Gastrocnemius medialis (tissue), 4 donors: ENCODE measurements around the gene DNM1. TPM values are rescaled to one million over a fixed set of nuclear protein-coding genes. Genes with fewer than 3 reads are reported as not detected.

Experiments
- ATAC-seq, 2 donors: fragments of 150-250 bp; one replicate each; pipeline ENCODE4 v1.9.1; 2016
- DNase-seq, 2 donors: peaks; one replicate each; pipeline ENCODE4 v3.0.0-alpha.2; 2019
- H3K27ac ChIP-seq, 4 donors: fragments of 200-600 bp; sonication (generic); 1 replicate in 1 of 4; 2 replicates in 3 of 4; pipeline ENCODE4 v1.5.1; 2016 to 2018; ENCODE audit warnings: mild to moderate bottlenecking in 2 of 4, moderate library complexity in 1 of 4
- H3K27me3 ChIP-seq, 3 donors: fragments of 200-600 bp; sonication (generic) in 2 of 3; 1 replicate in 1 of 3; 2 replicates in 2 of 3; pipeline versions ENCODE4 v1.5.1 to v1.6.0; 2016 to 2019; ENCODE audit warnings: mild to moderate bottlenecking in 1 of 3, moderate library complexity in 1 of 3
- H3K36me3 ChIP-seq, 2 donors: fragments of 200-600 bp; sonication (generic) in 1 of 2; one replicate each; pipeline ENCODE4 v1.5.1; 2017 to 2018
- H3K4me1 ChIP-seq, 2 donors: fragments of 200-600 bp; sonication (generic) in 1 of 2; one replicate each; pipeline ENCODE4 v1.5.1; 2016 to 2017; ENCODE audit warnings: mild to moderate bottlenecking in 2 of 2
- H3K4me3 ChIP-seq, 4 donors: fragments of 200-600 bp; sonication (generic) in 3 of 4; 1 replicate in 1 of 4; 2 replicates in 3 of 4; pipeline ENCODE4 v1.5.1; 2016 to 2019; ENCODE audit warnings: mild to moderate bottlenecking in 2 of 4
- H3K9me3 ChIP-seq, 3 donors: fragments of 200-600 bp; sonication (generic) in 2 of 3; 1 replicate in 1 of 3; 2 replicates in 2 of 3; pipeline ENCODE4 v1.5.1; 2016 to 2019
- CTCF ChIP-seq, 5 experiments: fragments of 450-650 bp in 3 of 5; fragments of 200-600 bp in 2 of 5; sonication (generic) in 2 of 5; IDR thresholded peaks in 4 of 5; conservative IDR thresholded peaks in 1 of 5; 1 replicate in 4 of 5; 2 replicates in 1 of 5; pipeline ENCODE4 v1.5.1; 2016 to 2019; ENCODE audit warnings: antibody characterized with exemption in 5 of 5, mild to moderate bottlenecking in 3 of 5, moderate library complexity in 3 of 5
- POLR2A ChIP-seq, 2 donors: fragments of 450-650 bp; IDR thresholded peaks; one replicate each; pipeline ENCODE4 v1.6.1; 2017; ENCODE audit warnings: antibody characterized with exemption in 2 of 2, mild to moderate bottlenecking in 2 of 2, moderate library complexity in 2 of 2
- in situ Hi-C, 4 donors: fragments of 200-750 bp; cut with MboI; loops; one replicate each; pipeline versions ENCODE4 v1.15.0 to v1.8.0; 2017; ENCODE audit warnings: low sequenced_read_pairs in 4 of 4
- intact Hi-C: fragments of 100-400 bp; cut with DNase I; formaldehyde crosslinking; loops from one replicate; pipeline ENCODE4 v1.15.1; 2023; ENCODE audit warnings: low total_unique reads
- total RNA-seq, 4 donors: library from RNA; depleted of rRNA; stranded (reverse); fragments of >200 nt; gene quantifications; one replicate each; pipeline versions ENCODE4 v1.1.0 to v1.2.3, GENCODE V29; 2016

The DNM1 gene
- total RNA-seq, 4 donors from 2014 or later = 1.8 to 3.8 (median 2.0) TPM

GRCh38 chr9:128218518-128219389, 15.6 kb downstream of the DNM1 start:
- H3K9me3 ChIP-seq = no peaks in the 10 kb centered on the region
- DNase-seq (peak; percentile 91 to 96), ATAC-seq (peak; percentile 98 to 99)
- in situ Hi-C loops (no loop called here), intact Hi-C loops (no loop called here)
- no peaks in the 10 kb centered on the region for H3K4me1 ChIP-seq
- no peak for TF ChIP-seq POLR2A (IDR thresholded peaks at IDR 0.05)
- TF ChIP-seq CTCF (IDR thresholded peaks at IDR 0.05 in 4 of 5, conservative IDR thresholded peaks at IDR 0.05 in 1 of 5) = peak in 2 of 5 experiments; percentile 12 to 14
- no peak overlapping the region for H3K27ac ChIP-seq
- H3K4me3 ChIP-seq = peak overlapping the region; percentile 29 to 53 (median 46)
- no peaks in the 10 kb centered on the region for H3K36me3 ChIP-seq
- H3K27me3 ChIP-seq = no peaks in the 10 kb centered on the region

GRCh38 chr9:128219831-128220230, 16.7 kb downstream of the DNM1 start:
- in situ Hi-C loops (no loop called here), intact Hi-C loops (no loop called here)
- DNase-seq (no peak), ATAC-seq (no peak)
- TF ChIP-seq CTCF (IDR thresholded peaks at IDR 0.05 in 4 of 5, conservative IDR thresholded peaks at IDR 0.05 in 1 of 5) = no peak
- no peak for TF ChIP-seq POLR2A (IDR thresholded peaks at IDR 0.05)
- Histone ChIP-seq H3K27me3 (no peaks in the 10 kb centered on the region), H3K4me3 (no peak overlapping the region), H3K36me3 (no peaks in the 10 kb centered on the region), H3K4me1 (no peaks in the 10 kb centered on the region), H3K27ac (no peak overlapping the region), H3K9me3 (no peaks in the 10 kb centered on the region)

- DNase-seq = no peak
Observed at GRCh38 chr9:128222026-128222425, 18.8 kb downstream of the DNM1 start.

GRCh38 chr9:128222880-128223670, 19.9 kb downstream of the DNM1 start:
- DNase-seq (no peak), ATAC-seq (no peak)
- no peak for TF ChIP-seq POLR2A (IDR thresholded peaks at IDR 0.05)
- no peak for TF ChIP-seq CTCF (IDR thresholded peaks at IDR 0.05 in 4 of 5, conservative IDR thresholded peaks at IDR 0.05 in 1 of 5)
- H3K4me1 ChIP-seq = no peaks in the 10 kb centered on the region
- in situ Hi-C loops (no loop called here), intact Hi-C loops (no loop called here)
- no peaks in the 10 kb centered on the region for H3K27me3 ChIP-seq
- no peak overlapping the region for H3K4me3 ChIP-seq
- no peaks in the 10 kb centered on the region for H3K9me3 ChIP-seq
- no peak overlapping the region for H3K27ac ChIP-seq
- H3K36me3 ChIP-seq = no peaks in the 10 kb centered on the region

More at GRCh38 chr9:128222026-128222425, 18.8 kb downstream of the DNM1 start:
- in situ Hi-C loops (no loop called here), intact Hi-C loops (no loop called here)
- no peak for TF ChIP-seq CTCF (IDR thresholded peaks at IDR 0.05 in 4 of 5, conservative IDR thresholded peaks at IDR 0.05 in 1 of 5)
- Histone ChIP-seq H3K36me3 (no peaks in the 10 kb centered on the region), H3K27ac (no peak overlapping the region), H3K4me3 (no peak overlapping the region), H3K4me1 (no peaks in the 10 kb centered on the region), H3K9me3 (no peaks in the 10 kb centered on the region), H3K27me3 (no peaks in the 10 kb centered on the region)
- ATAC-seq = no peak
